GM19463 (cell line): ENCODE data around the gene CACNA2D3.

Source experiments
- ATAC-seq: cut with Tn5 transposase; IDR thresholded peaks from one replicate; pipeline ENCODE4 v1.9.1; 2021; ENCODE audit warnings: mild to moderate bottlenecking, moderate library complexity; ENCODE audit not compliant: unreplicated experiment

Gene CACNA2D3

DNA sequence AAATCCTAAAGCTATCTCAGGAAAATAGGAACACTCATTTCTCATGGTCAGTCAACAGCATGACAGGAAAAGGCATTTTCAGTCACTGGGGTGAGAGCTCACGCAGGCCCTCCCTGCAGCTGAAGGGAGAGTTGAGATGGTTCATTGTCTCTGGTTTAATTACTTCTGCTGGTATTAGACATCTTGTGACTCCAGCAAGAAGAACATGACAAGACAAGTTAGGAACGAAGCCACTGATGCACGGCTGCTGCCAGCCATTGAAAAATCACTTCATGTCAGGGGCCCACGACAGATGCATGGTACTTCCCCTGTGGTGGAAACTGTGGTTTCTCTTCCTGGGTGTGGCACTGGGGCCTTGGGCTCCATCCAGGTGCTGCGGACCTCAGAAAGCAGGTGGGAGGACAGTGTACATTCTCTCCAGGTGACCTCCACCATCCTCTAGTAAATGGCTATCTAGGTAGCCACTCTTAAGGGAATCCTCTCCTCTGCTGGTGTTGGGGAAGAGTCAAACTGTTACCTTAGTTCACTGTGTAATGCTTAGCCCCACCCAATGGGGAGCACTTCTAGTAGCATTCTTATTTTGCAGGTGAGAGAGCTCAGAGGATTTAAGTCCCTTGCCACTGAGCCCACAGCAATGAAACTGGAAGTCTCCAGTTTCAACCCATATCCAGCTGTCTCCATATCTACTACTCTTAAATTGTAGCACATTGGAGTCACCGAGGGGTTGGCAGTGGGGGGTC, 531.3 kb downstream of the CACNA2D3 start:
- ATAC-seq: peak; percentile 41

DNA sequence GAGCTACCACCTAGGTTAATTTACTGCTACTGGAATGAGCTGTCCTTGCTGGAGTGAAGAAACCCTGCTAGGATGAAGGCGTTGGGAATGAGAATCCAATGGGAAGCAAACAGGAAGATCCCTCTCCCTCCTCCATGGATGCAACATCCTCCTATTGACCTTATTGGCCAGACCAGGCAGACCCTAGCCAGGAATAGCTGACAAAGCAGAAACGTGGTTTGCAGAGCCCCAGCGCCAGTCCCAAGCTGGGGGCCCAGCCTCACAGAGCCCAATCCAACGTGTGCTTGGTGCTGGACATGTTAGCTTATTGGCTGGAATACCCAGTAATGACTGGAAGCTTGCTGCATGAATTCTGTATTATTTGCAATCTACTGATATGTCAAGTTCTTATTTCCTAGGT, 532.4 kb downstream of the CACNA2D3 start:
- ATAC-seq: no peak

DNA sequence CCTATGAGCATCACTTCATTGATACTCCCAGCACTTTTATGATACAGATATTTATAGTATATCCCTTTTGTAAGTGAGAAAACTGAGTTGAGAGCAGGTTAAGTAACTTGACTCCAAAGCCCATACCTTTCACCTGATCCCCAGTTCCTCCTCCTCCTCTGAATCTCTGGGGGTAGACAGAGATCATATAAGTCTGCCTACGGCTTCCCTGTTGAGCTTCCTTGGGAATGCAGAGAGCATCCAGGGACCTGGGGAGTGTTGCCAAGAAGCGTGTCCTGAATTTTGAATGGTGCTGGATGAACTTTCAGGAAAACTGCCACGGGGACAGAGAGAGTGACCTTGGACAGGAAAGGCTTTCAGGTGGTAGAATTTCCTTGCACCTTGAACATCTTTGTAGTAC, 537.0 kb downstream of the CACNA2D3 start:
- ATAC-seq: no peak

DNA sequence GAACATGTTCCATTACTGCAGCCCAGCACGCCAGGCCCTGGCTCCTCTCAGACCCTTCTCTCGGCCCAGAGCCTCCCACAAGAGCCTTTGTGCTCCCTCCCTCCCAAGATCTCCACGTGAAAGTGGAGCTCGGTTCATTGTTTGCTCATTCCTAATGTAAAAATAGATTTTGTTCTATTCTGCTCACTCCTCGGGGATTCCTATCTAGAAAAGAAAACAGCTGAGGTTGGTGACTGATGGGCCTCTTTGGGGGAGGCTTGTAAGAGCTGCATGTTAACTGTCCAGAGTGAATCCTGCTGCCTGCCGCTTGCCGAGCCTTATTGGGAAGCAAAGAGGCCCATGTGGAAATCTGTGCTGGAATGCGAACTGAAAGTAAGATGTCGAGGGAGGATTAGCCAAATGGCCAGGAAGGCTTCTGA, 538.4 kb downstream of the CACNA2D3 start:
- ATAC-seq: no peak

DNA sequence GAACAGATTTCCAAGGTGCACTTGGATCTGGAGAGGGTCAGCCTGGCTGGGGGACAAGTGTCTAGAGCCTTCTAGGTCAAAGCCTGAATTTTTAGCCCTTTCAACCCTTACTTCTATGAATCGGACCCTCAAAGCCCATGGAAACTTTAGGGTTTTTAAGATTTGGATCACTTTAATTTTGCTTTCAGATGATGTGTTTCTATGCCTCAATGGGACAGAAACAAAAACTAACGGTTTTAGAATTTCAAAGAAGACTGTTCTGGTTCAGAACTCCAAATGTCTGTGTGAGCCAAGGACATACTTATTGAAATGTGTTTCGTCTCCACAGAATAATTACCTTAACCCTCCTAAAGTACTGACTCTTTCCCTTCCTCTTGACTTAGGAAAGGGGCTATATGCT, 538.8 kb downstream of the CACNA2D3 start:
- no peak for ATAC-seq

DNA sequence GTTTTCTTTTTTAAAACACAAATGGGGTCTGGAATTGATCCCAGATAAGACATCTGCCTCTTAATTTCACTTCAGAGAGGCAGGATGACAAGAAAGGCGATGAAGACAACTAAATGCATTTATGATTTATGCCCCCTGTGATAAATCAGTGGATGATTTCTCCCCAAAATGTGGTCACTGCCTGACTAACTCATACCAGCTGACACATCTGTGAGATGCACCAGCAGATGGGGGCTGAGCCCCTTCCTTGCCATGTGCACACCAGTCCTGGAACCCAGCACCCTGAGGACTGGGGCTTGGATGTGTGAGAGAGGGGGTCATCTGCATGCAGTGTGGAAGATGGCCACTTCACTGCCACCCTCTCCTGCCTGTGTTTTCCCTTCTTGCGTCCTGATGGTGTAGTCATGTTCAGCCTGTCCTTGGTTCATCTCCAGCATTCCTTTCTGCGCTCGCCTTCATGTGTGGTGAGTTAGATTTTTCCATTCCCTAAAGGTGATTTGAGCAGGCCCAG, 541.2 kb downstream of the CACNA2D3 start:
- ATAC-seq: no peak

DNA sequence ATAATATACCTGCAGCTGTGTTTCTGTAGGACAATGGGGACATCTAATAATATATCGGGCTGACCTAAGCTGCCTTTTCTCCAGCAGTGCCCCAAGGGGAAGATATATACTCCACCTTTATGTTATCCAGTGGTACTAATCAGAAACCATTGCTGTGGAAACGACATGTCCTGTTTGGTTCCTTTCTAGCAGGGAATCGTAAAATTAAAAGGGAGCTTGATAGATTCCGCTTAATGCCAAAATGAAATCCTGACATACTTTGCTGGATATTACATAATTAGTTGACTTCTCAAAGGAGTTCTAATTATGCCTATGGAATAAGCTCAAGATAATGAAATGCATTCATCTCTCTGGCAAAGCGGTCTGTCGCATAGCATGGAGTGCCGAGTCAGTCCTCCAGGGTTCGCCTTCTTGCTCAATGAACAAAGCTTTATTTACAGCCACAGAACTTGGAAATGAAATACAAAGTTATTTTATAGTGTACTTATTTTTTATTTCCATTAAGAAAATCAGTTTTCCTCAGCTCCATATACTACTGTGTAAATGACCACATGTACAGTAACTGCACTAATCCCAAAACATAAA, 542.8 kb downstream of the CACNA2D3 start:
- no peak for ATAC-seq

DNA sequence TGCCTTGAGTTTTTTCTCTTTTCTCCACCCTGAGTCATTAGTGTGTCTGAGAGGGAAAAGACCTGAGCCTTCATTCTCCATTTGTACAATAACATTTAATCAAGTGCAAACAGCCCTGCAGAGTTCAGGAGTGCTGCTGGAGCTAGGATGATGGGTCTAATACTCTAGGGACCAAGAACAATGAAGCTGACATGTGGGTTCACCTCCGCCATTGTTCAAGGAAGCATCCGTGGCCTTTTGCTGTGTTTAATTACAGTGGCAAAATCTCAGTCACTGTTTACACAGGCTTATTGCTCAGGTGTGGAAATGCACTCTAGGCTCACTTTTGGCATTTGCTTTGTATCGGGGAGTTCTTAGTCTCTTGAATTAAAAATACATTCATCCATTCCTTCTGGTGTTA, 545.9 kb downstream of the CACNA2D3 start:
- ATAC-seq: no peak

DNA sequence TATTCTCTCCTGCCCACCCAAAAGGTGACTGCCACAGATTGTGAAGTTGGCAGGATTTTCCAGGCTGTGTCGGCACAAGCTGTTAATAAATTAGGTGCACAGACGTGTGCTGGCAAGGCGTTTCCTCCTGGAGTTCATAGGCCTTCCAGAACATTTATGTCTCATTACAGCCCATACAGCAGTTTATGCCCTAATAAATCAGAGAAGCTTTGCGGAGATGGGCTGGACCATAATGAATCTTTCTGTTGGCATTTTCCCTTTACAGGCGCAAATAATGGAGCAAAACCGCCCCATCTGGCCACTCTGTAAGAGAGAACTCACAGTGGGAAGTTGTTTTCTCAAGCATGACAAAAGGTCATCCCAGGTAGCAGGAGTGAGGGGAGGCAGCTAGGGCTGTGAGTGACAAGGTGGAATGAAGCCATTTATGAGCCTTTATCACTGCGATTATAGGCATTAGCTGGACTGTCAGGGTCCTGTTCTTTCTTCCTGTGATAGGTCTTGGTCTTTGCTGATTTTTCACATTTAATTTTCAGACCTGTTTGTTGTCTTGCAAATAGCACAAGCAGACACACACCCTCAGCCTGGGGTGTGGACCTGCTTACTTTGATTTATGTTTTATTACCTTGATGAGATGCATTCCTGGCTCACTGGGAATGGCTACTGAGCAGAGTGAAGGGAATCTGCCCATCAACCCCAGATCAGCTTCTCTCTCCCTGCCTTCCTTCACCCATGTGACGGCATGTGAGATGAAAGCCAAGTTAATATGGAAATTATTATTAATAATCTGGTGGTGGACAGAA, 548.0 kb downstream of the CACNA2D3 start:
- no peak for ATAC-seq

DNA sequence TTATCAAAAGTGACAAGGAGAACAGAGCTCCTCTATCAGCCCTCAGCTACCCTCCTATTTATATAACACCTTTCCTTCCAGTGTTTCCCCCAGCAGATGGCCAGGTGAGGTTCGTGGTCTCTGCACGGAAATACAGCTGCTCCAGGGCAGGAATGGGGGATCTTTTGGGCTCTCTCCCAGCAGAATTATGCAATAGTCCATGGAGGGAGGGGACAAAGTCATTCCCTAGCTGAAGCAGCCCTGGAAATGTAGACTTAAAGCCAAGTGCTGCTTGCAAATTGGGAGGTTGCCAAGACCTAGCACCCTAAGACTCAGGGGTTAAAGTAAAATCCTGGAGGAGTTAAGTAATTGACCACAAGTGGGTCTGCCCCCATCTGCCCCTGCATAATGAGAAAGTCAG, 549.2 kb downstream of the CACNA2D3 start:
- ATAC-seq: no peak

DNA sequence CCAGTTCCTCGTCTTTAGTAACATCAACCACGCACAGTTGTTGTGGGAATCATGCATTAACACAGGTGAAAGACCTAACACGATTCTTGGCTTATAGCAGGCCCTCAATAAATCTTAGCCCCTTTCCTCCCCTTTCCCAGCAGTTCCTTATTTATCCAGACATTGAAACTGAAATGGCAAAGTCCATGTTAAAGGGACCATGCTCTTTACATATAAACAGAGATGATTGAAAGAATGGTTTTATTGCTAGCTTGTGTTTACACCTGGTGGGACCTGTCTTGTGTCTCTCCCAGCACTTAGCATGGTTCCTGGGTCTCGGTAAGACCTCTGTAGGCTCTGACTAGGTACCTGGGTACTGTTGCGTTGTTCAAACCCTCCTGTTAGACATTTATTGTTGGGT, 553.7 kb downstream of the CACNA2D3 start:
- ATAC-seq: no peak

DNA sequence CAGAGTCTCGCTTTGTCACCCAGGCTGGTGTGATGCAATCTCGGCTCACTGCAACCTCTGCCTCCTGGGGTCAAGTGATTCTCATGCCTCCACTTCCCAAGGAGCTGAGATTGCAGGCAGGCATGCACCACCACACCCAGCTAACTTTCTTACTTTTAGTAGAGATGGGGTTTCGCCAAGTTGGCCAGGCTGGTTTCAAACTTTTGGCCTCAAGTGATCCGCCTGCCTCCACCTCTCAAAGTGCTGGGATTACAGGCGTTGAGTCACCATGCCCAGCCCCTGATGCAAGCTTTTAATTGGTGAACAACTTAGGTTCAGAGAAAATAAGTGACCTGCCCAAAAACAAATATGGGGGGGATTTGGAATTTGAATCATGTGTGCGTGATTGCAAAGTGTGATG, 559.4 kb downstream of the CACNA2D3 start:
- no peak for ATAC-seq

DNA sequence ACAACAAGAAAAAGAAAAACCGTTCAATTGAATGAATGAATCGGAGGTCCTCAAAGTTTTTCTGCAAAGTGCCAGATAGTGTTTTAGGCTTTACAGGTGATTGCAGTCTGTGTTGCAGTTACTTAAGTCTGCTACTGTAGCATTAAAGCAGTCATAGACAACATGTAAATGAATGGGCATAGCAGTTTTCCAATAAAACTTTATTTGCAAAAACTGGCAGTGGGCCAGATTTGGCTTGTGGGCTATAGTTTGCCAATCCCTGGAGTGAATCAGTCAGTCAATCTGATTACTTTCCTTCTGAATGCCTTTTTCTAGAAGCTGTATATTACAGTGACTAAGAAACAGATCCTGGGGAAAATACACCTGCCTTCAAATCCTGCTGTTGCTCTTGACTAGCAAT, 562.9 kb downstream of the CACNA2D3 start:
- ATAC-seq: no peak

DNA sequence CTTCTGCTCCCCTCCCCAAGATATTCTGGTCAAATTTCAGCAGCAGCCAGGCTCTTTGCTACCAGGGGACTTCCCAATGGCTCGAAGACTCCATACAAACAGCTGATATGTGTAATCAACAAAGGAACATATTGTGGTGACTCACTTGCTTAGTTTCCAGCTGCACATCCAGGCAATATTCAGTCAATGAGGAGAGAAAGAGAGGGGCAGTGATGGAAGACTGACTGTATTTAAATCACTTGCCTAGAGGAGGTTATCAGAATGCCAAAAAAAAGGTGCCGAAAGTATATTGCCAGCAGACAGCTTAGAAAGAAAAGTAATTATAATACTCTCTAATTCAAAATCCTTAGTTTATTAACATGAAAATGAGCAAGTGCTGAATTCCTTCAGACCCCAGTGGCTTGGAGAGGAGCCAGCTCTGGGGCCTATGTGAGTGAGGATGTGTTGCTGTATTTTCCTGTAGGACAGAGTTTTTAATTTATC, 569.0 kb downstream of the CACNA2D3 start:
- ATAC-seq: no peak

DNA sequence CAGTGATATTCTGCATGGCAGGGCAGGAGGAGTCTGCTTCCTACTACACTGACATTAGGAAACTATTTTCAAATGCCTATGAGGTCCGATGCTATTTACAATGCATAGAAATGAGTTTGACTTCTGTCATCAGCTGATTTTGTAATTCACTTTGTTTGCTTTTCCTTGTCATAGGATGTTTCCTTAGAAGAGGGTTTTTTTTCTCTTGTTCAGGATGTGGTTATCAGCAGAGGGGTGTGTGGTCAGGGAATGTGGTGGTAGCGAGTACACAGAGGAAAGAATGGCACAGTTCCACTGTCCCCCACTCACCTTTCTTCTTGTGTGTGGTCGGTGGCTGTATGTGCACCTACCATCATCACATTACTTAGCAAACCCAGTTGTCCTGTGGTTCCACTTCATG, 574.0 kb downstream of the CACNA2D3 start:
- no peak for ATAC-seq

DNA sequence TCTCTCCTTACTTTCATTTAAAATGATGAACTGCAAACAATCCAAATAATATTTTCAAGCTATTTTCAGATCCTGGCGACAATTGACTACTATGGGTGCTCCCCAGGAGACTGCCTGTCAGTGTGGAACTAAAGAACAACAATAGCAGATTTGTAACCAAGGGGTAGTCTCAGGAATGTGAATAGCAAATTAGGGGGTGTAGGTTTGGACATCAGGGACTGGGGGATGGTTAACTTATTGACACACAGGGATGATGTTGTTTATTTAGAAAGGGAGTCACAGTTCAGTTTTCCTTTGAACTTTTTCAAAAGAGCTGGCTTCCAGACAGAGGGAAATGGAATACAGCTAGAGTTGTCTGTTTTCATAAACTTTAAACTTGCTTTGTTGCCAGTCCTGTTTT, 575.7 kb downstream of the CACNA2D3 start:
- no peak for ATAC-seq

DNA sequence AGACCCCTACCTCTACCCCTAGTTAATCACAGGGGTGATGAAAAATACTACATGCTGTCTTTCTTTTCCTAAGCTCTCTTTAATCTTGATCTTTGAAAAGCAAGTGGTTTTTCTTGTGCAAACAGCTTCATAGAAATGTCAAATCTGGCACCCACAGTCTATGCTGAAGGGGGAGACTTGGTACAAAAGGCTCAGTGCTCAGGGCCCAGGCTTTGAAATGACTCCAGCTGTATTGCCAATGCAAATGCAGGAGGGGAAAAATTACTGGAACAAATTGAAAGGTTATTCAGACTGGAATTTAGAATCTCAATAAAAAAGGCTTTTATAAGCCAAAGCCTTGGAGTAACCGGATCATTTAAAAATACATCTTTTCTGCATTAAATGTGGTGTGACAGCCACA, 581.6 kb downstream of the CACNA2D3 start:
- no peak for ATAC-seq

DNA sequence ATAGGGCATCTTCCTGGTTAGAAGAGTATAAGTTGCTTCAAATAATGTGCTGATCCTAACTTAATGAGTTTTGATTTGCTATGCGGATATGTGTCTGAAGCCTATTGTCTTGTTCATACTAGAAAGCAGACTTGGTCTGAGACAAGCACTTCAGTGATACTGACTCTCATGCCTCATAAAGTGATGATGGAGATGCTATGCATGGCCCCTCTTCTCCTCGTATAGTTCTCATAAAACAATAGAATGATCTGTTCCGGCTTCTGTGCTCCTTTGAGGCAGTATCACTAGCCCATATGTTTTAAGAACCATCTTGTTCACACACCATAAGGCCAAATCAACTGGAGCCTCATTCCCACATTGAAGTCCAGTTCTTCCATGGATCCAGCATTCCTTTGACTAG, 583.4 kb downstream of the CACNA2D3 start:
- no peak for ATAC-seq

DNA sequence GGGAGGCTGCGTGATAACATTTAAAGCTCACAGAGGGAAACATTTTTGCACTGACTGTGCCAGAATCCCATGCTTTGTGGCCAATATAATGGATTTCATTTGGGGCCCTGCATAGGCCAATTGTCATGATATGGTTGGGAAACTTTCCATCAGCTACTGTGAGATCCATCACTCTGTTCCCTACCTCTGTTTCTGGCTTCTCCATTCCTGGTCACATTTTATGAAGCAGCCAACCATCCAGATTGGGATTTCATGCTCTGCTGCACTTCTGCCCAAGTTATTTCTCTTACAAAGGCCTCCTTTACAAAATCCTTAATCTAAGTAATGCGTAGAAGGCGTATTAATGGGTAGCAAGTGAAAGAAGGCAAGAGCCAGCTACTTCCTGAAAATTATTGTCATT, 584.4 kb downstream of the CACNA2D3 start:
- ATAC-seq: no peak

DNA sequence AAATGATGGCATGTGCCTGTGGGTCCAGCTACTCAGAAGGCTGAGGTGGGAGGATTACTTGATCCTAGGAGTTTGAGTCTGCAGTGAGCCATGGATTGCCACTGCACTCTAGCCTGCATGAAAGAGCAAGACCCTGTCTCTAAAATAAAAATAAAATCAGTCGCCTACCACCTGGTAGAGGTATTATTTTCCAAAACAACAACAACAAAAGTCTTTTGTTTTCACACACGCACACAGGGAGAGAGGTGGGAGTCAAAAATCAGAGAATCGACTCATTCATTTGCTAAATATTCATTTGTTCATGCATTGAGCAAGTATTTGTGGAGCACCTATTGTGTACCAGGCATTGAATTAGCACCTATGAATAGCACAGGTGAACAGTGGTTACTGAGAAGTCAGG, 587.4 kb downstream of the CACNA2D3 start:
- no peak for ATAC-seq

DNA sequence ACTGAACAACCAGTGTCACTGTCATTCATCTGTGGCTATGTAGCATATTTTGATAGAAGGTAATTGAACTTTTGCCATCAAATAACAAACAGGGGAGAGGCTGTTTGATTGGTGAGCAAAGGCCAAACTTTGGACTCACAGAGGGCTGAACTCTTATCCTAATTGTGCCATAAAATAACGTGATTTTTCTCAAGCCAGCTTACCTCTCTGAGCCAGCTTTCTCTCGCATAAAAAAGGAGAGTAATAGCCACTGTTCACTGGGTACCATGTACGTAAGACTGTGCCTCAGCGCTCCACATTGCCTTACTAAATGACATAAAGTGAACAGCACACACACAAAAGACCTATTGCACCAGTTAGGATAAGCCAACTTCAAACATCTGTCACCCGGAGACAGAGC, 588.6 kb downstream of the CACNA2D3 start:
- no peak for ATAC-seq

DNA sequence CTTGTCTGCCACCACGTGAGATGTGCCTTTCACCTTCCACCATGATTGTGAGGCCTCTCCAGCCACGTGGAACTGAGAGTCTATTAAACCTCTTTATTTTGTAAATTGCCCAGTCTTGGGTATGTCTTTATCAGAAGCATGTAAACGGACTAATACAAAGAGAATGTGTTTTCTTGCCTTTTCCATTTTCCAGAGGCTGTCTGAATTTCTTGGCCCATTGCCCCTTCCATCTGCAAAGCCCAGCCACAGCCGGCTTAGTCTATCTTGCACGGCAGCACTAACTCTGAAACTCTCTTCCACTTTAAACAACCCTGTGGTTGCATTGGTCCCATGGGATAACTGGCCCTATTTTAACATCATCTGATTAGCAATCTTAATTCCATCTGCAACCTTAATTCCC, 590.2 kb downstream of the CACNA2D3 start:
- ATAC-seq: no peak
